GM21360 (cell line): ENCODE measurements around the gene NYAP1.
"Not testable (repeated sequence)": the region's sequence is repeated elsewhere in the genome, so short reads cannot be mapped to it uniquely, and the experiment has no call there.

Experiments used
- ATAC-seq: cut with Tn5 transposase; IDR thresholded peaks from one replicate; pipeline ENCODE4 v1.9.1; 2021; ENCODE audit warnings: mild to moderate bottlenecking, moderate library complexity; ENCODE audit not compliant: unreplicated experiment

Gene NYAP1

GRCh38 chr7:100540073-100540723, 56.5 kb downstream of the NYAP1 start:
- ATAC-seq, result no peak

- ATAC-seq, result not testable (repeated sequence)
These were observed 57.6 kb downstream of the NYAP1 start for GRCh38 chr7:100541309-100541708.

GRCh38 chr7:100543586-100543985, 59.9 kb downstream of the NYAP1 start:
- no peak for ATAC-seq

- ATAC-seq, result no peak
These were observed 60.7 kb downstream of the NYAP1 start for GRCh38 chr7:100544386-100544785.
